Naive B cell (primary cell): ENCODE data around the gene MIA. TPM values are rescaled to one million over a fixed set of nuclear protein-coding genes. Genes with fewer than 3 reads are reported as not detected.

Experiments
- ATAC-seq, 2 donors: fragments of 150-1000 bp; cut with Tn5 transposase; 2 replicates each; pipeline ENCODE4 v1.10.0; 2021; ENCODE audit warnings: low read depth in 2 of 2, mild to moderate bottlenecking in 2 of 2, moderate library complexity in 2 of 2
- DNase-seq: peaks from one replicate; pipeline ENCODE4 v3.0.0; 2022
- H3K27ac Mint-ChIP-seq, 6 donors: one replicate each; pipeline ENCODE4 v1.8.0; 2020 to 2022; ENCODE audit warnings: mild to moderate bottlenecking in 6 of 6, mixed read lengths in 6 of 6, moderate library complexity in 5 of 6, inconsistent platforms in 2 of 6
- H3K27me3 Mint-ChIP-seq, 3 donors: one replicate each; pipeline ENCODE4 v1.8.0; 2021 to 2022; ENCODE audit warnings: mixed read lengths in 3 of 3, mild to moderate bottlenecking in 1 of 3
- H3K36me3 Mint-ChIP-seq, 2 donors: one replicate each; pipeline ENCODE4 v1.8.0; 2020 to 2022; ENCODE audit warnings: mixed read lengths in 2 of 2, inconsistent platforms in 1 of 2, mild to moderate bottlenecking in 1 of 2
- H3K4me1 Mint-ChIP-seq, 3 donors: one replicate each; pipeline ENCODE4 v1.8.0; 2020 to 2022; ENCODE audit warnings: mixed read lengths in 3 of 3, inconsistent platforms in 1 of 3, mild to moderate bottlenecking in 1 of 3, moderate library complexity in 1 of 3
- H3K4me3 Mint-ChIP-seq, 8 donors: one replicate each; pipeline ENCODE4 v1.8.0; 2020 to 2022; ENCODE audit warnings: mild to moderate bottlenecking in 8 of 8, mixed read lengths in 8 of 8, moderate library complexity in 8 of 8, inconsistent platforms in 2 of 8
- H3K9me3 Mint-ChIP-seq, 7 donors: one replicate each; pipeline ENCODE4 v1.8.0; 2020 to 2022; ENCODE audit warnings: mixed read lengths in 7 of 7, mild to moderate bottlenecking in 5 of 7, inconsistent platforms in 2 of 7, moderate library complexity in 1 of 7
- polyA plus RNA-seq, 6 donors: library from polyadenylated mRNA; unstranded; fragments of 300-500 nt; fragmentation: Illumina TruSeq; gene quantifications; one replicate each; pipeline ENCODE4 v1.2.3, GENCODE V29; 2021; ENCODE audit warnings: low read depth in 6 of 6

Gene MIA
- polyA plus RNA-seq, 6 donors from 2014 or later, result not detected

DNA sequence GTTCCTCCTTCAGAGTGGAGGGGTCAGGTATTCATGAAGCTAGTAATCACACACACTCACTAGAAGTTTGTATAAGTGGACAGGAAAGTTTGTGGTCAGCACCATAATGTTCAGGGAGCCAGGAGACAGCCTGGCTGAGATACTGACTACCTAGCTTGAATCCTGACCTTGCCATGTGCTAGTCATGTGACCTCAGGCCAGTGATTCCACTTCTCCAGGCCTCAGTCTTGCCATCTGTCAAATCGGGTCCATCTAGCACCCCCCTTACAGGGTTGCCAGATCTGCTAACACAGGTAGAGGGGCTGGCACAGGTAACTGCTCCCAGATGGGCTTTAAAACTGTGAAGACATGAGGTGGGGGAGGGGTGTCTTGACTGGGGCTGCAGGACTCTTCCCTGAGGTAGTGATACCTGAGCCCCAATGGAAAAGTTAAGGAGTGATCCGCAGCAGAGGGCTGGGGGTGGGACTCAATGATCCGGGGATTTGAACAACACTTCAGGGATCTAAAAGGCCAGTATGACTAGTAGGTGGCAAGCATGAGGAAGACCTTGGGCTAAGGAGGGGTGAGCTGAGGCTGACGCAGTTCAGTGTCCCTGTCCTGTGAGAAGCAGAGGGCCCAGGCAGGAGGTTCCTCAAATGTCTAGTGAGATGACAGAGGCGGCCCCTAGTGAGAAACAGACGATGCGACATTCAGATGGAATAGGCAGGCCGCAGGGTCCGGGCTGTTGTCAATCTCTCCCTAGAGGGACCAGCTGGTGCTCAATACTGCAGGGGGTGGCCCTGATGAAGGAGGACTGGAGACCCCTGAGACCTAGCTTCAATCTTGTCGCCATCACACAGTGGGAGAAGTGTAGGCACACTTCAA is 33.6 kb upstream of the MIA start:
- H3K27ac Mint-ChIP-seq, result peak overlapping the region in 2 of 6 donors; percentile 54 to 63
- H3K9me3 Mint-ChIP-seq, result no peaks in the 10 kb centered on the region
- peaks cover 3 to 6% (median 4%) of the 10 kb centered on the region in 3 donors for H3K4me1 Mint-ChIP-seq
- peaks cover 0 to 10% of the 10 kb centered on the region in 2 donors for H3K36me3 Mint-ChIP-seq
- no peaks in the 10 kb centered on the region for H3K27me3 Mint-ChIP-seq
- ATAC-seq (no peak), DNase-seq (no peak)
- H3K4me3 Mint-ChIP-seq, result peak overlapping the region in 2 of 8 donors; percentile 53 to 68

- Mint-ChIP-seq H3K36me3 (peaks cover 0 to 10% of the 10 kb centered on the region in 2 donors), H3K4me3 (no peak overlapping the region), H3K9me3 (no peaks in the 10 kb centered on the region), H3K27ac (no peak overlapping the region), H3K27me3 (no peaks in the 10 kb centered on the region), H3K4me1 (peaks cover 3 to 6% (median 4%) of the 10 kb centered on the region in 3 donors)
- no peak for ATAC-seq
- no peak for DNase-seq
Measured at GRCh38 chr19:40742477-40742876, 32.8 kb upstream of the MIA start.

- no peak overlapping the region for H3K4me3 Mint-ChIP-seq
- no peaks in the 10 kb centered on the region for H3K9me3 Mint-ChIP-seq
- H3K36me3 Mint-ChIP-seq, result peaks cover 0 to 10% of the 10 kb centered on the region in 2 donors
- H3K4me1 Mint-ChIP-seq, result peaks cover 3 to 6% (median 4%) of the 10 kb centered on the region in 3 donors
- H3K27ac Mint-ChIP-seq, result no peak overlapping the region
- DNase-seq (no peak), ATAC-seq (no peak)
- H3K27me3 Mint-ChIP-seq, result no peaks in the 10 kb centered on the region
Measured at GRCh38 chr19:40742886-40743285, 32.4 kb upstream of the MIA start.

GRCh38 chr19:40743926-40744325 is 31.4 kb upstream of the MIA start:
- ATAC-seq, result no peak
- H3K4me1 Mint-ChIP-seq, result peaks cover 3 to 11% (median 4%) of the 10 kb centered on the region in 3 donors
- peaks cover 0 to 7% of the 10 kb centered on the region in 2 donors for H3K36me3 Mint-ChIP-seq
- H3K27ac Mint-ChIP-seq, result no peak overlapping the region
- no peak overlapping the region for H3K4me3 Mint-ChIP-seq
- no peak for DNase-seq
- no peaks in the 10 kb centered on the region for H3K9me3 Mint-ChIP-seq
- H3K27me3 Mint-ChIP-seq, result no peaks in the 10 kb centered on the region

DNA sequence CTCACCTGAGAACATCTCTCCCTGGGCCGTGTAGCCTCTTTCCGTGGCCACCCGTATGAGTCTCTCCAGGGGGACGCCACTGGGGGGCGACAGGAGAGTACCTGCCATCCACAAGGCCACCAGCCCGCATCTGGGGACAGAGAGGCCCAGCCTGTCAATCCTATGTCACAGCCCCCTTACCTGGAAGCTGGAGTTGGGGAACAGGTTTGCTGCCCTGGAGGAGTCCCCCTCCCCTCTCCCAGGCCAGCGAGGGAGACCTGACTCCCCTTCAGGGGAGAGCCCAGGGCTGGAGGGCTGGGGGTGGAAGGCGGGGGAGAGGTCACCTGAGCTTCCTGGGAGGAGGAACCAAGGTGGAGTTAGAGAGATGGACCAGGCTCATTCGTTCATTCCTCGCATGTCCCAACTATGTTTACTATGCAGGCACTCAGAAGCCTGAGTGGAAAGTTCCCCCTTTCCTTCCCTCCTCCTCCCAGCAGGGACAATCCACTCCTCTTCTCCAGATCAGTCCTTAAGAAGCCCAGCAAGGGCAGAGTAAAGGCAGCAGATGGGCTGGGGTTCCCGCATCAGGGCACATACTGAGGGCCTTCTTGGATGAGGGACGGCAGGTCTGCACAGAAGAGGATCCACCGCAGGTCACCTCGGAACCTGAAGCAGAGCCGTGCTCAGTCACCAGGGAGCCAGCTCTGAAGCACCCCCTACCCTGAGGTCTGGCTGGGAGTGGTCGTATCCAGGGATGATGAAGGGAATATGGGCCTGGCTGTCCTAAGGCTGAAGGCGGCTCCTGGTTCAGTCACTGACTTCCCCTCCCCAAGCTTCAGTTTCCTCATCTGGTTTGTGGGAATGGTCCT is 30.5 kb upstream of the MIA start:
- ATAC-seq (peak in 1 of 2 donors; percentile 35), DNase-seq (no peak)
- no peak overlapping the region for H3K4me3 Mint-ChIP-seq
- no peaks in the 10 kb centered on the region for H3K9me3 Mint-ChIP-seq
- H3K4me1 Mint-ChIP-seq, result peaks cover 8 to 17% (median 11%) of the 10 kb centered on the region in 3 donors
- no peaks in the 10 kb centered on the region for H3K36me3 Mint-ChIP-seq
- H3K27ac Mint-ChIP-seq, result no peak overlapping the region
- H3K27me3 Mint-ChIP-seq, result no peaks in the 10 kb centered on the region

DNA sequence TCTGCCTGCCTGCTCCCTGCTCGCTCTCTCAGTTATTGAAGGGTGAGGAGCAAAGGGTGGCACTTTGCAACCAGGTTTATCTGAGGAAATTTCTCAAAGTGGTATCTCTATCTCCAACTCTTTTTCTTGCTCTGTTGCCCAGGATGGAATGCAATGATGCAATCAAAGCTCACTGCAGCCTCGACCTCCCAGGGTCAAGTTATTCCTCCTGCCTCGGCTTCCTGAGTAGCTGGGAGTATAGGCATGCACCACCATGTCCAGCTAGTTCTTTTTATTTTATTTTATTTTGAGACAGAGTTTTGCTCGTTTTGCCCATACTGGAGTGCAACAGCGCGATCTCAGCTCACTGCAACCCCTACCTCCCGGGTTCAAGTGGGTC is 29.9 kb upstream of the MIA start:
- Mint-ChIP-seq H3K4me1 (peaks cover 13 to 24% (median 17%) of the 10 kb centered on the region in 3 donors), H3K27me3 (no peaks in the 10 kb centered on the region), H3K27ac (no peak overlapping the region), H3K36me3 (no peaks in the 10 kb centered on the region), H3K4me3 (no peak overlapping the region), H3K9me3 (no peaks in the 10 kb centered on the region)
- ATAC-seq (no peak), DNase-seq (no peak)

DNA sequence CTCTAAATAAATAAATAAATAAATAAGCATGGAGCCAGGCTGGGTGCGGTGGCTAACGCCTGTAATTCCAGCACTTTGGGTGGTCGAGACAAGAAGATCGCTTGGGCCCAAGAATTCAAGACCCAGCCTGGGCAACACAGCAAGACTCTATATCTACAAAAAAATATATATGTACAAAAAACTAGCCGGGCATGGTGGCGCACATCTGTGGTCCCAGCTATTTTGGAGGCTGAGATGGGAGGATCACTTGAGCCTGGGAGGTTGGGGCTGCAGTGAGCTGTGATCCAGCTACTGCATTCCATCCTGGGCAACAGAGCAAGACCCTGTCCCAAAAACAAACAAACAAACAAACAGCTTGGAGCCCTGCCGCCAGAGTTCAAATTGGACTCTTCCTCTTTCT is 27.8 kb upstream of the MIA start:
- no peaks in the 10 kb centered on the region for H3K27me3 Mint-ChIP-seq
- H3K9me3 Mint-ChIP-seq, result no peaks in the 10 kb centered on the region
- no peak for ATAC-seq
- peak overlapping the region in 1 of 8 donors; percentile 42 for H3K4me3 Mint-ChIP-seq
- H3K27ac Mint-ChIP-seq, result peak overlapping the region in 1 of 6 donors; percentile 41
- H3K36me3 Mint-ChIP-seq, result no peaks in the 10 kb centered on the region
- DNase-seq, result no peak
- H3K4me1 Mint-ChIP-seq, result peaks cover 18 to 33% (median 32%) of the 10 kb centered on the region in 3 donors

- peak; percentile 100 for DNase-seq
Measured at GRCh38 chr19:40750058-40750873, 25.1 kb upstream of the MIA start, which contains the start of gene ACTMAP. TSS of gene ACTMAP (minus strand) at chr19:40750477. CDS start at chr19:40749803, 674 bp downstream.

GRCh38 chr19:40750874-40751537 is 24.3 kb upstream of the MIA start, which contains the start of gene SNRPA:
TSS of gene SNRPA (plus strand) at chr19:40751203. CDS start at chr19:40751409, 206 bp downstream.
- H3K9me3 Mint-ChIP-seq, result no peaks in the 10 kb centered on the region
- H3K36me3 Mint-ChIP-seq, result no peaks in the 10 kb centered on the region
- DNase-seq (peak; percentile 97), ATAC-seq (peak; percentile 67 to 70)
- peak within 1 kb of the TSS; percentile 87 to 100 (median 98) for H3K4me3 Mint-ChIP-seq
- peak within 1 kb of the TSS; percentile 91 to 99 (median 98) for H3K27ac Mint-ChIP-seq
- peaks cover 34 to 62% (median 56%) of the 10 kb centered on the region in 3 donors for H3K4me1 Mint-ChIP-seq
- H3K27me3 Mint-ChIP-seq, result no peaks in the 10 kb centered on the region

More at GRCh38 chr19:40750058-40750873, 25.1 kb upstream of the MIA start, which contains the start of gene ACTMAP:
- Mint-ChIP-seq H3K4me3 (peak within 1 kb of the TSS; percentile 87 to 100 (median 98)), H3K9me3 (no peaks in the 10 kb centered on the region), H3K27ac (peak within 1 kb of the TSS; percentile 91 to 99 (median 98)), H3K27me3 (no peaks in the 10 kb centered on the region), H3K4me1 (peaks cover 31 to 54% (median 49%) of the 10 kb centered on the region in 3 donors), H3K36me3 (no peaks in the 10 kb centered on the region)
- ATAC-seq, result peak; percentile 85 to 86

DNA sequence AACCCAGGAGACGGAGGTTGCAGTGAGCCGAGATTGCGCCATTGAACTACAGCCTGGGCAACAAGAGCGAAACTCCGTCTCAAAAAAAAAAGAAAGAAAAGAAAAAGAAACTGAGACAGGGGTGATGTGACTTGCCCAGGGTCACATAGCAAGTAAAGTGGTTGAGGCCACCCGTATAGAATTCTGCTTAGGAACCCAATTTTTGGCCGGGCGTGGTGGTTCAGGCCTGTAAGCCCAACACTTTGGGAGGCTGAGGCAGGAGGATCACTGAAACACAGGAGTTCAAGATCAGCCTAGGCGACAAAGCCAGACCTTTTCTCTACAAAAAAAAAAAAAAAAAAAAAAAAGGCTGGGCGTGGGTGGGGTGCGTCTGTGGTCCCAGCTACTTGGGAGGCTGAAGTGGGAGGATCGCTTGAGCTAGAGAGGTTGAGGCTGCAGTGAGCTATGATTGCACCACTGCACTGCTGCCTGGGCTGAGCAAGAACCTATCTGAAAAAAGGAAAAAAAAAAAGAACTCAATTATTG is 23.0 kb upstream of the MIA start:
- peaks cover 42 to 74% (median 69%) of the 10 kb centered on the region in 3 donors for H3K4me1 Mint-ChIP-seq

DNA sequence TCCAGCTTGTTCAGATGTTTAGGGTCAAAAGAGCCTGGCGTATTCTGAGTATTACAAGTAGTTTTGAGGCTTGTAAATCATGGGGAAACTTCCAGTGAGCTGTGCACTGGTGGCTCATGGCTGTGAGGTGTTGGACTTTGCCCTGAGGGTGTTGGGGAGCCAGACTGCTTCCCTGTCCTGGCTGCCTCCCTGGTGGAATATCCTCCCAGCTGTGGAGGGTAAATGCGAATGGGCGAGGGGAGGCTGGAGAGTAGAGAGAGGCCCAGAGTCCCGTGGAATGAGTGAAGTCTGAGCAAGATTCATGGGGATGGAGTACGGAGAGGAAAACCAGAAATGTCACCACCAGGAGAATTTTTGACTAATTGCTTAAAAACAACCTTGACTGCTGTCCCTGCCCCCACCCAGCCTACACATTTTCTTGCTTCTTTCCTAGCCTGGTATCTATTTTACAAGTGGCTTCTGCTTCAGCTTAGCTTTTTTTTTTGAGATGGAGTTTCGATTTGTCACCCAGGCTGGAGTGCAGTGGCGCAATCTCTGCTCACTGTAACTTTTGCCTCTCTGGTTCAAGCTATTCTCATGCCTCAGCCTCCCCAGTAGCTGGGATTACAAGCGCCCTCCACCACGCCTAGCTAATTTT is 20.6 kb upstream of the MIA start:
- H3K4me1 Mint-ChIP-seq, result peaks cover 40 to 74% (median 66%) of the 10 kb centered on the region in 3 donors
- H3K9me3 Mint-ChIP-seq, result no peaks in the 10 kb centered on the region
- ATAC-seq (no peak), DNase-seq (no peak)
- peak overlapping the region in 4 of 6 donors; percentile 59 to 89 (median 76) for H3K27ac Mint-ChIP-seq
- peaks cover 4 to 12% of the 10 kb centered on the region in 2 donors for H3K36me3 Mint-ChIP-seq
- no peaks in the 10 kb centered on the region for H3K27me3 Mint-ChIP-seq
- H3K4me3 Mint-ChIP-seq, result peak overlapping the region; percentile 40 to 78 (median 74)

More for the DNA sequence above, 23.0 kb upstream of the MIA start:
- peak overlapping the region; percentile 87 to 100 (median 98) for H3K4me3 Mint-ChIP-seq
- H3K9me3 Mint-ChIP-seq, result no peaks in the 10 kb centered on the region
- peak overlapping the region in 5 of 6 donors; percentile 71 to 99 (median 91) for H3K27ac Mint-ChIP-seq
- DNase-seq (no peak), ATAC-seq (no peak)
- H3K27me3 Mint-ChIP-seq, result no peaks in the 10 kb centered on the region
- peaks cover 0 to 7% of the 10 kb centered on the region in 2 donors for H3K36me3 Mint-ChIP-seq
